Subcutaneous adipose tissue (tissue), 4 donors: ENCODE results near the gene GALNT3. TPM values are rescaled to one million over a fixed set of nuclear protein-coding genes. Genes with fewer than 3 reads are reported as not detected.

Experiments
- total RNA-seq, 4 donors: library from RNA; depleted of rRNA; stranded (reverse); fragments of >200 nt; gene quantifications; one replicate each; pipeline ENCODE4 v1.1.0, GENCODE V29; 2016
- TF ChIP-seq, protein P1 (sequence below): fragments of 450-650 bp; IDR thresholded peaks from one replicate; pipeline ENCODE4 v1.5.1; 2016; ENCODE audit warnings: low read depth, mild to moderate bottlenecking, control low read depth, antibody characterized with exemption, moderate library complexity

GALNT3 gene
- total RNA-seq, 4 donors from 2014 or later = 0.33 to 5.5 (median 3.5) TPM

DNA sequence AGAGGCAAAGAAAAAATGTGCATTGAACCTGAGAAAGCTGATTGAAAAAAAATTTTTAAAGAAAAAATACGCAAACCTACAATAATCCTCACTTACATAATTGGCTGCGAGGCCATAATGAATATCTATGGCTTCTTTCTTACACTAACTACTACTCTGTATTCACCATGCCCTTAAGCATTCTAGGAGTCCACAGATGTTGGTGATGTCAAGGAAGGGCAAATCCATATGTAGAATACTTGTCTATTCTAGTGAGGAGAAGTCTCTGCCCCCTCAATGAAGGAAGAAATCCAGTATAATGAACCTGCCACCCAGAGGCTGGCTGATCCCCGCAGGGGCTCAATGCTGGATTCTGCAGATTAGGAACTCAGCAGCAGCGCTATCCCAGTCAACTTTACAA is 14.3 kb downstream of the GALNT3 start:
- TF ChIP-seq, protein P1, sequence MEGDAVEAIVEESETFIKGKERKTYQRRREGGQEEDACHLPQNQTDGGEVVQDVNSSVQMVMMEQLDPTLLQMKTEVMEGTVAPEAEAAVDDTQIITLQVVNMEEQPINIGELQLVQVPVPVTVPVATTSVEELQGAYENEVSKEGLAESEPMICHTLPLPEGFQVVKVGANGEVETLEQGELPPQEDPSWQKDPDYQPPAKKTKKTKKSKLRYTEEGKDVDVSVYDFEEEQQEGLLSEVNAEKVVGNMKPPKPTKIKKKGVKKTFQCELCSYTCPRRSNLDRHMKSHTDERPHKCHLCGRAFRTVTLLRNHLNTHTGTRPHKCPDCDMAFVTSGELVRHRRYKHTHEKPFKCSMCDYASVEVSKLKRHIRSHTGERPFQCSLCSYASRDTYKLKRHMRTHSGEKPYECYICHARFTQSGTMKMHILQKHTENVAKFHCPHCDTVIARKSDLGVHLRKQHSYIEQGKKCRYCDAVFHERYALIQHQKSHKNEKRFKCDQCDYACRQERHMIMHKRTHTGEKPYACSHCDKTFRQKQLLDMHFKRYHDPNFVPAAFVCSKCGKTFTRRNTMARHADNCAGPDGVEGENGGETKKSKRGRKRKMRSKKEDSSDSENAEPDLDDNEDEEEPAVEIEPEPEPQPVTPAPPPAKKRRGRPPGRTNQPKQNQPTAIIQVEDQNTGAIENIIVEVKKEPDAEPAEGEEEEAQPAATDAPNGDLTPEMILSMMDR = no peak

DNA sequence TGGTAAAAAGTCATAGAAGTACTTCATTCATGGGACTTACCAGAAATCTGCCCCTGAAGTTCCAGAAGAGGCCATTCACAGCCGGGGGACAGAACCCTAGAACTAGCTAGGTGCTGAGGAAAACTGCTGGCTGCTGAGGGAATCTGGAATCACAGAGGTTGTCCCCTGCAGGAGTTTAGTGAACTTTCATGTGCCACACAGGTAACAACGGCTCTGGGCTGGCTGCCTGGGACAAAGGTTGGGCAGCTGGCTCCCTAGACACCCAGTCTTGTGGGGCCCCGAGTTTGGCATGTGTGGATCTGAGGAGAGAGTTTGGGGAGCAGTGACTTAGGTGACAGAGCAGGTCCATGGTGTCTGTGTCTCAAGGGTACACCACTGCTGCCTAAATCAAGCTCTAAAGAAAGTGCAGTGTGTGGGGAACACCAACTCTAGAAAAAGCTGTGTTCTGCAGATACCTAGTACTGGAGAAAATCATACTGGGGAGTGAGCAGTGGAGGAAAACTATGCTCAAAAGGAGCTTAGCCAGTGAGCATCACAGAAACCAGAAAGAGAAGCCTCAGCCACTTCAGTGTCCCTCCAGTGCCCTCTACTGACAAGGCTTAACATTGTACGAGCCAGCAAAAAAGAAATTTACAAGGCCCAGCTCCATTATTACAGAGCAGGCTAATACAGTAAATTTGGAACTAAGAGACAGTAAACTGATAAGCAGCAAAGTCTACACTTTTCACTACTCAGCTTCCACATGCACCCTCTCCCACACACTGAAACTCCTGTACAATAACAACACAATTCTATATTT is 15.2 kb downstream of the GALNT3 start:
- TF ChIP-seq, protein P1 = no peak

DNA sequence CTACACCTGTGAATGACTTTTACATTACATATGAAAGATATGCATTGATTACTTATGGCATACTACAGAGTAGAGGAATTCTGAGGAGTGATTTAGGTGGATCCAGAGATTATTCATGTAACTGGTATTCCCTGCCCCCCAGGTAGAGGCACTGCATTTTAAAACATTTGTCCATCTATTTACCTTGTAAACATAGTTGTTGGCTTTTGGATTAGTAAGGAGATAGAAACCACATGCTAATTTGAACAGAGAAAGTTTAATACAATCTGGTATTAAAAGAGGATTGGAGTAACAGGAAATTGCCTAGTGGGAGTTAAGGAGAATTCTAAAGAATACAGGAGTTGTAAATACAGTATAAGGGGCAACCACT is 15.9 kb downstream of the GALNT3 start:
- TF ChIP-seq, protein P1 = no peak

DNA sequence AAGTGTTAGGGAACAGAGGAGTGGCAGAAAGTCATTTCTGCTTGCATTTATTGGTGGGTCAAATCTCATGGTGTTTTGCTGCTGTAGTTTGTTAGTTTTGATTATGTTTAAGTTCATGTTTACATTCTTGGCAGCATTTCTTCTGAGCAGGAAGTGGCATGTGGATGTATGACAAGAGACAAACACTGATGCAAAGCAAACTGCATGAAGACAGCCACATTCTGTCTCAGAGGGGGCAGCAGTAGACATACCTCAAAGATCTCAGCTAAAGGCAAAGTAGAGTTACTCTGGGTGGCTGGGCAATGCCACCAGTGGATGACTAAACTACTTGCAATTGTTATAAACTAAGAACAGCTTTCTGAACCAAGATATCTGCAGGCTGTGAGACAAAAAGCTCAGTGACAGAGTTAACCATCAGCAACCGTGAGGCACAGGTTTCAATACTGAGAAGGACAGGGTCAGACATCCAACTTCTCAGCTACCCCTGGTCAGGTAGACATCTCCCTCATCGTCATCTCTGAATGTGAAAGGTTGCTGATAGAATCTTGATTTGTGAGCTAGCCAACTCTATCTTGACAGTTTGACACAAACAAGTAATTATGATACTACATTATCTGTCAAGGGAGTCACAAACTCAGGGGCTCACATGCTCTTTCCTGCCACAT is 16.4 kb downstream of the GALNT3 start:
- TF ChIP-seq, protein P1 = no peak

DNA sequence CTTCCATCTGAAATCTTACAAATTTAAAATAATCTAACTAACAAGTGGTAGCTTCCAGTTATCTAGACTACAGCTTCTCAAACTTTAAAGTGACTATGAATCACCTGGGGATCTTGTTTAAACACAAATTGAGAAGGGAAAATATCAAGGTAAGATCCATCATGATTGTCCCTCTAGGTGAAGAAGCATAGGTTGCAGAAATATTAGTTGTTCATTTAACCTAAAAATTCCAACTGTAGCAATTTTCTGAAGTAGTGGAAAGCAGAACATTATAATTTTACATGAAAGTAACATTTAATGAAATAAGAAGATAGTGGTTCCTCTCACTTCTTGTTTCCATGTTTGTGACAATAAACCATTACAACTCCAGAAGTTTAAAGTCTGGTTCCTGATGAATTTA is 17.3 kb downstream of the GALNT3 start:
- TF ChIP-seq, protein P1 = no peak

DNA sequence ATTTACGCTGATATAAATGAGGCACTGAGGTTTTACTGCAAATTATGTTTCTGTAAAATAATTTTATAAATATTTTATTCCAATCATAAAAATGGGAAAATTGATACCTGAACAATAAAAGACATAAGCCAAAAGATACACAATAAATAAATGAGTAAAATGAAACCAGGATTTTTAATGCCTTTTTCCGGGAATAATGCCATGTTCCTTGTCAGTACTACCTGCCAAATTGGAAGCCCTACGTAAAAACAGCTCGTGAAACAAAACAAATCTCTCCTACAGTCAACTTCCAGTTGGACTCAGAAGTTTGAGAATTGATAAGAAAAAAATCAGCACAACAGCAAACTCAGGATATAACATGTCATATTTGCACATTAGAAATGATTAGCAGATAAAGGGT is 18.0 kb downstream of the GALNT3 start:
- TF ChIP-seq, protein P1 = no peak

DNA sequence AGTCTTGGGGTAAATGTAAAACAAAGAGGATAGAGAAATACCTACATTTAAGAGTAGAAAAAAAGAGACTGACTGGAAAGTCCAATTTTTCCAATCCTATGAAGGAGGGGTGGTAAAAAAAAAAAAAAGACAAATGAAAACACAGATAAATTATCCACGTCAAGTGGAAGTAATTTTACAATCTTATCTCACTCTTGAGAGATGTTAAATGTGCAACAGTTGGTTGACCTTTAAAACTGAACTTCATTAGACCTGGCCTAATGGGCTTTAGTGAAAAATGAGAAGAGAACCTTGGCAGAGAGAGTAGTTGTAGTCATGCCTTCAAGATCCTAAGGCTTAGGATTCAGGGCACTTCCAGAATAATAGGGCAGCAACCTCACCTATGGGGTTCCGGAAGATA is 20.4 kb downstream of the GALNT3 start:
- TF ChIP-seq, protein P1 = no peak
